Stimulated activated CD4-positive, alpha-beta T cell treated with anti-CD3 and anti-CD28 coated beads, Interleukin-15, amount 100 ng/mL, for 48 hours (primary cell): ENCODE data around the gene PCSK5.
"Not testable (repeated sequence)": the region's sequence is repeated elsewhere in the genome, so short reads cannot be mapped to it uniquely, and the experiment has no call there.

Source experiments
- DNase-seq, 2 donors: peaks; one replicate each; pipeline ENCODE4 v3.0.0-alpha.2; 2020; ENCODE audit warnings: low read depth in 2 of 2

PCSK5 gene

GRCh38 chr9:75963321-75963720, 72.8 kb downstream of the PCSK5 start:
- DNase-seq, result not testable (repeated sequence)

GRCh38 chr9:75964427-75964826, 74.0 kb downstream of the PCSK5 start:
- DNase-seq, result no peak

DNA sequence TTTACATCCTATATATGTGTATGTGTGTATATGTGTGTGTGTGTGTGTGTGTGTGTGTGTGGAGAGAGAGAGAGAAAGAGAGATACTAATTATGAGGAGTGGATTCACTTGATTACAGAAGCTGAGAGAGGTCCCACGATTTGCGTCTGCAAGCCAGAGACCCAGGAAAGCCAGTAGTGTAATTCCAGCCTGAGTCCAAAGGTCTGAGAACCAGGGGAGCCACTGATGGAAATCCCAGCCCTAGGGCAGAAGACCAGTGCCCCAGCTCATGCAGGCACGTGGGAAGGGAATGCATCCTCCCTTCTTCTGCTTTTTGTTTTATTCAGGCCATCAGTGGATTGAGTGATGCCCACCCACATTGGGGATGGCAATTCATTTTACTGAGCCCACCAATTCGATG, 74.8 kb downstream of the PCSK5 start:
- DNase-seq, result no peak

DNA sequence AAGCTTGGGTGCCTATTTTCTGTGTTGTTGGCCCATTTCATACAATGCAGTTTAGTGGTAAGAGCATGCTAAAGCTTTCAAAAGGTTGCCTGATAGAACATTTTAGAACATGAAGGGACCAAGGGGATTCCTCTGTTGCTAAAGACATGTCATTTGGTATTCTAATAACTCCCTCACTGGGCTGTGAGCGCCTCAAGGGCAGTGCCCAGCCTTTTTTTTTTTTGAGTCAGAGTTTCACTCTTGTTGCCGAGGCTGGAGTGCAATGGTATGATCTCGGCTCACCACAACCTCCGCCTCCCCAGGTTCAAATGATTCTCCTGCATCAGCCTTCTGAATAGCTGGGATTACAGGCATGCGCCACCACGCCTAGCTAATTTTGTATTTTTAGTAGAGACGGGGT, 77.1 kb downstream of the PCSK5 start:
- DNase-seq, result no peak

DNA sequence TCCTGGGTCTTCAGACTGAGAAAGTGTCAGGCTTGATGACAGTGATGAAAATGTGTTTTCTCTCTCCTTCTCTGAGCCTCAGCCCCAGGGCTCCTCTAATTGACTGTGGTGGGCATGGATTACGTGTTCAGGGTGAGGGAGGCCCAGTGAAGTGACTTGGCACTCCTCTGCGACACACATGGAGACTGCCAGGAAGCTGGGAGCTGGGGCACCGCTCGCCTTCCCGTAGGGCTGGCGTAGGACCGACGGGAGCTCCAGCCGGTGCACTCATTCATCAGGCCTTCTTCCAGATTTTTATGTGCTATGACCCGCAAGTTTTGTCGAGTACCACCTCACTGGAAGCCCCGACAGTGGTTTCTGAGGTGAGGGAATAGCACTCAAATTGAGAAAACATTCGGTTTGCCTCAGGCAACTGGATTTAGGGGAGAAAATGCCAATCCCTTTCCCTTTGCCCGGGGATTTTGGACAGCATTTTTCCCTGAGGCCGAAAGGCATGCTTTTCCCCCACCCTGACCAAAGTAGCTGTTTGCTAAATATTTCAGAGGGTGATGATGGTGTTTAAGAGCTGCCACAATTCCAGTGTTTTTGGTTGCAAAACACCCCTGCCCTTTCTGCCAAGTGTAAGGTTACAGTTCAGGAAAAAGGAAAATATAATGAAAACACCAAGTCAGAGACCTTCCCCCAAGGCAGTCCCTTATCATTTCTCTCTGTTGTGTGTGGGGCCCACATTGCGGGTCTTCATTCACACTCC, 83.7 kb downstream of the PCSK5 start:
- no peak for DNase-seq

DNA sequence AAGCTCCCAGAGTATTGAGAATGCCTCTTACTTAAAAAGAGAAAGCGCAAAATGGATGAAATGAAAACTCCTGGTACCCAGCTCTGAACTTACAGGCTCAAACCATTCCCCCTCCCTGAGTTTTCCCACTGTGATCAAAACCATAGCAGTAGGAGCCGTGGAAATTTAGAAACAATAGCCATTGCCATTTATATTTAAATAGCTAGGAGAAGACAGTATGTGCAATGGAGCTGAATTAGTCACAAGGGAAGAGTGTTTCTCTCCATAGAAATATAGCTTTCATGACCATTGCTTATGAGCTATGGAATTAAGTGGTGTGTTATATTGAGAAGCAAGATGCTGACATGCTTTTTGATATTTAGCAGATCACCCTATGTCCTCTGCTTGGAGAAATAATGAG, 84.6 kb downstream of the PCSK5 start:
- no peak for DNase-seq

- DNase-seq, result no peak
These were observed 86.1 kb downstream of the PCSK5 start for GRCh38 chr9:75976549-75976948.

DNA sequence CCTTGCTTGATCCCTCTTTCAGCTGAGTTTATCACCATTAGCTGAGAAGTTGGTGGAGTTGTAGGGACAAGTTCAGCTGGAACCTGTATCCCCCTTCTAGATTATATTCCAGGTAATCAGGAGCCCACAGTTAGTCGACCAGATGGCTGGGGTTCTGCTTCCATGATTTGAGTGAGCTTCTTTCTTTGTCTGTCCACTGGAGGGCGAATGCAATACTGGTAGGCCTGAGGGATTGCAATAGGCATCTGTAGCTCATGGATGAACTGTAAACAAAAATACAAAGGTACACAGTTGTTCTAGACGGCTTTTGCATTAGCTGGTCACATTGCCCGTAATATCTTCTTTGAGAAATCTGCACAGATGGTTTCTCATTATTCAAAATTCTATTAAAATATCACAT, 88.9 kb downstream of the PCSK5 start:
- no peak for DNase-seq

GRCh38 chr9:75983319-75984045, 93.0 kb downstream of the PCSK5 start:
- DNase-seq, result no peak

- no peak for DNase-seq
These were observed 95.0 kb downstream of the PCSK5 start for GRCh38 chr9:75985515-75985914.

GRCh38 chr9:75988663-75989062, 98.2 kb downstream of the PCSK5 start:
- no peak for DNase-seq

GRCh38 chr9:75990156-75990555, 99.7 kb downstream of the PCSK5 start:
- DNase-seq, result no peak

DNA sequence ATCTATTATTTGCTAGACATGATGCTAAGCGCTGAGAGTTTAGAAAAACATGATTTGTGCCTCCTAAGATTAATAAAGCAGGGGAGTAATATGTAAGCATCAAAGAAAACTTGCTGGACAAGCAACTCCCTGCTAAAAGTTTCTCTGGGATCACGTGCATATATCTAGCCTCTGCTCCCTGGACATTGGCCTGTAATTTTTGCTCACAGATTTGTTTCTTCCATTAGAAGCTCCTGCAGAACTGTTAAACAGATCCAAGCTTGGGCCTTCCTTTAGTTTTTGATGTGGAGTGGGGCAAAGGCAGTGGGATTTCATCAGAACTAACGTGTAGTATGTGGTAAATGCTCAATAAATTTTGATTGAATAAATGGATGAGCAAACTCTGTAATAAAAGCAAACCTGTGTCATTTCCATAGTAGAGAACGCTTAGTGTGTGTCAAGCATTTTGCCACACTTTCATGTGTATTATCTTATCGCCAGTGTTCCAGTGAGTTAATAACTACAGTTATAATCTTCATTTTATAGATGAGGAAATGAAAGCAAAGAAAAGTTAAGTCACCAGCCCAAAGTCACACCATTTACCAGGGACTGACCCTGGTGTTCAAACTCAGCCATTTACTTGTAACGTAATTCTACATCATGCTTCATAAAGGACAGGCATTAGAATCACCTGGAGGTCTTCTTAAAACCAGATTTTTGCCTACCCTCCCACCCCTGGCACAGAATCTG, 100.3 kb downstream of the PCSK5 start:
- DNase-seq, result no peak

DNA sequence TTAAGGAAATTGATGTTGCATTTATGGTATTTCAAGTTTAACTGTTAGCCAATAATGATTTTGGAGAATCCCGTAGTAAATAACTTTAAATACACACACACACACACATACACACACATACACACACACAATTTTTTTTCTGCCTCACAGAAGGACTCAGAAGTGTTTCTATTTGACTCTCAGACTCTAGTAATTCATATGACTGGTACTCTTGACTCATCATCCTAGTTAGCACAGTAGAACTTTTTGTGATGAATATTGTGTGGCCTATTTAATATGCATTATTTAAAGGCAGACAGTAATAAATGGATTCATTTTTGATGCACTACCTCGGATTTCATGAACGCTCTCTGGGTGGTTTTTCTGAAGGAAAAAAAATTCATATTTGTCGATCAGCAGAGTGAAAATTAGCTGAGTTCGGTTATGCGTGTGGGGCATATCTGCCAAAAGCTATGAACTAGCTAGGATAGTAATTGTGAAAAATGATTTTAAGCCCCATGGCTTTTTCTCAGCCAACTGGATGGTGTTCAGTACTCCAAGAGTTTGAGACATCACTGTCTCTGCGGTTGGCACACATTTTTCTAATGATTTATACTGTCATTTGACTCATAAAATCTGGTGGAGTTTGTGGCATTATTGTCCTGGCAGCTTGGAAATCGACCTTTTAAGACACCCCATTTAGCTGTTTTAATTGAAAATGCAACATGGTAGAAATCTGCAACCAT, 102.2 kb downstream of the PCSK5 start:
- no peak for DNase-seq

DNA sequence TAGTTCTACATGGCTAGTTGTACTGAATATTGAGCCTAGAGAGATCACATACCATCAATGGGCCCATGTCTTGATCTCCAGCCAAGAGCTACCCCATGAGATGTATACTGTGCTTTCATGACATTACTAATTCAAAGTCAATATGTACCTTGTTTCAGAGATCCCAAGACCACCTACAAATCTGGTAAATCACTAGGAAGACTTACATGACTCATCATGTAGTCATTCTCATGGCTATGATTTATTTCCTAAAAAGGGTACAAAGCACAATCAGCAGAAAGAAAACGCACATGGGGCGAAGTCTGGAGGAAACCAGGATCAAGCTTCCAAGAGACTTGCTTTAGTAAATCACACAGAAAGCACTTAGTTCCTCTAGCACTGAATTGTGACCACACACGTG, 103.0 kb downstream of the PCSK5 start:
- no peak for DNase-seq

GRCh38 chr9:75995066-75995465, 104.6 kb downstream of the PCSK5 start:
- no peak for DNase-seq

- DNase-seq, result no peak
These were observed 106.3 kb downstream of the PCSK5 start for GRCh38 chr9:75996726-75997125.

GRCh38 chr9:75997206-75997605, 106.7 kb downstream of the PCSK5 start:
- DNase-seq, result no peak

DNA sequence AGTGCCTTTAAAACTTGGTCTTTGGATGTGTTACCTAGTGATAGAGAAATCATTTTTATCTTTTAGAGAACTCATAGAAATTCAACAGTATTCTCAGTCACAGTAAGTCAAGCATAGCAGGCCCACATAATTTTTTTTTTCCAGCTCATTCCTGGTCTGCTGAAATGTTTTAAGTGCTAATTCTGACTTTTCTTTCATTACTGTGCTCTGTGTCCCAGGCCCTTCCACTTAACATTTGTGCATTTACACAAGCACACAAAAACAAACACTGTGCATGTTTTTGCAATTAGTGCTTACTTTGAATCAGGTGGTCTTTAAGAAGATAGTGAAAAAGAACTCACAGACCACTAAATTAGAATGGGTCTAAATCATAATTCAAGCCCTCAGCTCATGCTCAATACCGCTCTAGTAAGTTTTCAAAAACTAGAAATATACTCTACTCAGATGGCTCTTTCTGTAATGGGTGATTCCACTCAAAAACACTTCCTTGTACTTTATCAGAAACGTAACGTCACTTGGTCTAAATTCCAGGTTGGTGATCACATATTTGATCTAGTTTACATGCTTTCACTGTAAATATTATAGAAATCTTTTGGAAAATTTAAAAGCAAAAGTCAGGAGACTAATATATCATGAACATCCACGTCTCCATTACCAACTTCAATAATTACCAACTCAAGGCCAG, 107.8 kb downstream of the PCSK5 start:
- DNase-seq, result no peak

DNA sequence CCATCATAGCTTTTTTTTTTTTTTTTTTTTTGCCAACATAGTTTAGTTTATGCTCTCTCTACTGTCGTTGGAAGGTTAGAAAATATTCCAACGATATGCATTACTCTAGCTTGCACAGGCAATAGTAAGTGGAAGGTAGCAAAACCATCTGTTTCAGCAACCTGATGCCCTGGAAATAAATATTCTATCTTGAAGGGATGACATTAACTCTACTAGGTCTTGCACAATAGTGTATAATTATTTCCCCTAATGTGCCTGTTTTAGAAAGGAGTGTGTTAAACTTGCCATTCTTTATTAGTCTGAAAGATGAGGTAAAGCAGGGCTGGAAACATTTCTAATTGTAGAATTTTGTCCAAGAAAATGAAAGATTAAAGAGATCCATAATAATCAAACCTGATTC, 111.0 kb downstream of the PCSK5 start:
- no peak for DNase-seq

- no peak for DNase-seq
These were observed 112.6 kb downstream of the PCSK5 start for GRCh38 chr9:76003041-76003440.

DNA sequence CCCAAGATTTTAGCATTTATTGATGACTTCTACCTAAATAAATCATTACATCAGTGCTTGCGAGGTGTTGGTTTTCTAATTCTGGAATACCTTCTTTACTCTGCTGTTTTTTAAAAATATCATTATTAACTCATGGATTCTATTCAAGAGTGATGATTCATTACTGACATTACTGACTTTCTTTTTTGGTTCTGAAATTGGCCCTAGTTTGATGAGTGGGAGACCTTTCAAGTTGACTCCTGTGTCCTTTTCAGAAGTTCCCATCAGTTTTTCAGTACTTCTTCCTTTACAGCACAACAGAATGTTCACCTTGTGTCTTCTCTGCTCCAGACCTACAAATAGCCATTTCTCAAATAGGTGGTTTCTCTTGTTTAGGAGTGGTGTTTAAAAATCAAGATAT, 114.1 kb downstream of the PCSK5 start:
- no peak for DNase-seq
